KMS-11 (cell line): ENCODE data around the gene TRAF3IP1.

Experiments used
- H2AFZ ChIP-seq: fragments of 200-600 bp; sonication (generic); 2 replicates; pipeline ENCODE4 v1.6.1; 2016; ENCODE audit warnings: antibody characterized with exemption, mixed run types, low read depth
- H3K27ac ChIP-seq: fragments of 200-600 bp; sonication (generic); 2 replicates; pipeline ENCODE4 v1.6.1; 2016; ENCODE audit warnings: mild to moderate bottlenecking, mixed run types
- H3K27me3 ChIP-seq: fragments of 200-600 bp; sonication (generic); 2 replicates; pipeline ENCODE4 v1.6.1; 2017; ENCODE audit warnings: mild to moderate bottlenecking, low read depth, mixed run types, moderate library complexity; ENCODE audit not compliant: insufficient read depth
- H3K36me3 ChIP-seq: fragments of 200-600 bp; sonication (generic); 2 replicates; pipeline ENCODE4 v1.6.1; 2017; ENCODE audit warnings: mild to moderate bottlenecking, mixed run types; ENCODE audit not compliant: insufficient read depth
- H3K4me1 ChIP-seq: fragments of 200-600 bp; sonication (generic); 2 replicates; pipeline ENCODE4 v1.6.1; 2016; ENCODE audit warnings: mild to moderate bottlenecking, low read depth, mixed run types; ENCODE audit not compliant: poor library complexity, severe bottlenecking
- H3K4me2 ChIP-seq: fragments of 200-600 bp; sonication (generic); 2 replicates; pipeline ENCODE4 v1.7.0; 2016; ENCODE audit warnings: mild to moderate bottlenecking, mixed run types
- H3K4me3 ChIP-seq: fragments of 200-600 bp; sonication (generic); IDR thresholded peaks from 2 replicates; pipeline ENCODE4 v1.6.1; 2017; ENCODE audit warnings: low read depth, low read length, mixed read lengths; ENCODE audit not compliant: insufficient read depth
- H3K79me2 ChIP-seq: fragments of 200-600 bp; sonication (generic); 2 replicates; pipeline ENCODE4 v1.6.1; 2016; ENCODE audit warnings: low read depth, mixed run types; ENCODE audit not compliant: insufficient read depth
- H3K9ac ChIP-seq: fragments of 200-600 bp; sonication (generic); 2 replicates; pipeline ENCODE4 v1.6.1; 2016; ENCODE audit warnings: mild to moderate bottlenecking, mixed run types
- H4K20me1 ChIP-seq: fragments of 200-600 bp; sonication (generic); 2 replicates; pipeline ENCODE4 v1.6.1; 2016; ENCODE audit warnings: mild to moderate bottlenecking, mixed run types; ENCODE audit not compliant: insufficient read depth
- CTCF ChIP-seq: fragments of 200-600 bp; sonication (generic); conservative IDR thresholded peaks from 2 replicates; pipeline ENCODE4 v1.6.1; 2017; ENCODE audit warnings: low read depth, mild to moderate bottlenecking, antibody characterized with exemption, low read length, moderate library complexity, mixed read lengths

The TRAF3IP1 gene

GRCh38 chr2:238336151-238336550 is 15.8 kb downstream of the TRAF3IP1 start:
- Histone ChIP-seq H4K20me1 (no peaks in the 10 kb centered on the region), H2AFZ (no peak overlapping the region)

GRCh38 chr2:238336793-238337444 is 16.6 kb downstream of the TRAF3IP1 start:
- no peak overlapping the region for H3K4me3 ChIP-seq
- no peaks in the 10 kb centered on the region for H3K27me3 ChIP-seq
- H3K79me2 ChIP-seq: no peaks in the 10 kb centered on the region; the same call in 1 of the 2 replicates
- no peak for TF ChIP-seq CTCF
- no peaks in the 10 kb centered on the region for H4K20me1 ChIP-seq
- H3K9ac ChIP-seq: no peak overlapping the region
- H3K4me1 ChIP-seq: no peaks in the 10 kb centered on the region
- no peak overlapping the region for H3K4me2 ChIP-seq
- no peak overlapping the region for H3K27ac ChIP-seq
- H2AFZ ChIP-seq: no peak overlapping the region
- H3K36me3 ChIP-seq: no peaks in the 10 kb centered on the region

More at GRCh38 chr2:238336151-238336550, 15.8 kb downstream of the TRAF3IP1 start:
- no peak for TF ChIP-seq CTCF
- Histone ChIP-seq H3K9ac (no peak overlapping the region), H3K4me3 (no peak overlapping the region), H3K4me2 (no peak overlapping the region), H3K27me3 (no peaks in the 10 kb centered on the region), H3K36me3 (no peaks in the 10 kb centered on the region), H3K4me1 (no peaks in the 10 kb centered on the region), H3K27ac (no peak overlapping the region), H3K79me2 (no peaks in the 10 kb centered on the region)

GRCh38 chr2:238337846-238338245 is 17.5 kb downstream of the TRAF3IP1 start:
- H3K9ac ChIP-seq: no peak overlapping the region
- no peak overlapping the region for H2AFZ ChIP-seq
- H4K20me1 ChIP-seq: no peaks in the 10 kb centered on the region
- H3K4me2 ChIP-seq: no peak overlapping the region
- no peak for TF ChIP-seq CTCF
- no peaks in the 10 kb centered on the region for H3K4me1 ChIP-seq
- H3K27me3 ChIP-seq: no peaks in the 10 kb centered on the region
- no peak overlapping the region for H3K4me3 ChIP-seq
- H3K36me3 ChIP-seq: no peaks in the 10 kb centered on the region
- no peak overlapping the region for H3K27ac ChIP-seq
- no peaks in the 10 kb centered on the region; the same call in 1 of the 2 replicates for H3K79me2 ChIP-seq

GRCh38 chr2:238338710-238339394 is 18.5 kb downstream of the TRAF3IP1 start:
- Histone ChIP-seq H3K36me3 (no peaks in the 10 kb centered on the region), H3K4me3 (no peak overlapping the region), H4K20me1 (no peaks in the 10 kb centered on the region), H3K27ac (no peak overlapping the region), H3K27me3 (no peaks in the 10 kb centered on the region), H3K4me2 (no peak overlapping the region), H2AFZ (no peak overlapping the region), H3K4me1 (no peaks in the 10 kb centered on the region), H3K79me2 (no peaks in the 10 kb centered on the region; the same call in 1 of the 2 replicates), H3K9ac (no peak overlapping the region)
- TF ChIP-seq CTCF: no peak
